Cardiac muscle cell (in vitro differentiated cells and primary cell): ENCODE results near the gene NRP1. TPM values are rescaled to one million over a fixed set of nuclear protein-coding genes. Genes with fewer than 3 reads are reported as not detected.
A peak's percentile ranks its signal among the peaks of the same experiment; 100 is the strongest.

Experiments used
- DNase-seq, 2 donors: peaks; one replicate each; pipeline versions ENCODE4 v3.0.0 to v3.0.0-alpha.2; 2010 to 2017; ENCODE audit warnings: low read depth in 1 of 2, low spot score in 1 of 2
- H3K27ac ChIP-seq: fragments of 200-600 bp; sonication (generic); 2 replicates; pipeline ENCODE4 v1.5.1; 2016
- H3K27me3 ChIP-seq: fragments of 200-600 bp; sonication (generic); 2 replicates; pipeline ENCODE4 v1.6.0; 2016; ENCODE audit warnings: control low read depth
- H3K36me3 ChIP-seq: fragments of 200-600 bp; sonication (generic); 2 replicates; pipeline ENCODE4 v1.5.1; 2016; ENCODE audit warnings: control low read depth
- H3K4me1 ChIP-seq: fragments of 200-600 bp; sonication (generic); 2 replicates; pipeline ENCODE4 v1.8.1; 2017; ENCODE audit warnings: low read depth, mild to moderate bottlenecking, mixed run types
- H3K4me3 ChIP-seq: fragments of 200-600 bp; sonication (generic); 2 replicates; pipeline ENCODE4 v1.5.1; 2016; ENCODE audit warnings: mild to moderate bottlenecking
- H3K9me3 ChIP-seq: fragments of 200-600 bp; sonication (generic); 2 replicates; pipeline ENCODE4 v1.5.1; 2017; ENCODE audit warnings: low read depth, mild to moderate bottlenecking, control low read depth
- CTCF ChIP-seq: IDR thresholded peaks from 2 replicates; pipeline ENCODE4 v1.5.1; 2012; ENCODE audit warnings: low read depth, mild to moderate bottlenecking, low read length
- polyA plus RNA-seq: library from polyadenylated mRNA; unstranded; fragments of >200 nt; fragmentation: Nextera tagmentation; extraction: Ambion mirVana; gene quantifications from 2 replicates; pipeline ENCODE4 v1.2.1, GENCODE V29; 2016
- total RNA-seq: library from RNA; depleted of rRNA; stranded (reverse); fragments of >200 nt; gene quantifications from 2 replicates; pipeline ENCODE4 v1.2.3, GENCODE V29; 2016

NRP1 gene
- total and polyA plus RNA-seq, 2 experiments from 2014 or later: 145 to 327 TPM

- H3K9me3 ChIP-seq: no peaks in the 10 kb centered on the region
- no peak overlapping the region for H3K4me3 ChIP-seq
- TF ChIP-seq CTCF: no peak
- no peaks in the 10 kb centered on the region for H3K4me1 ChIP-seq
- H3K27ac ChIP-seq: no peak overlapping the region
- H3K27me3 ChIP-seq: no peaks in the 10 kb centered on the region
- peaks cover 48% of the 10 kb centered on the region for H3K36me3 ChIP-seq
- DNase-seq: peak in 1 of 2 donors; percentile 65
Measured at GRCh38 chr10:33193701-33194521, 140.6 kb downstream of the NRP1 start.

DNA sequence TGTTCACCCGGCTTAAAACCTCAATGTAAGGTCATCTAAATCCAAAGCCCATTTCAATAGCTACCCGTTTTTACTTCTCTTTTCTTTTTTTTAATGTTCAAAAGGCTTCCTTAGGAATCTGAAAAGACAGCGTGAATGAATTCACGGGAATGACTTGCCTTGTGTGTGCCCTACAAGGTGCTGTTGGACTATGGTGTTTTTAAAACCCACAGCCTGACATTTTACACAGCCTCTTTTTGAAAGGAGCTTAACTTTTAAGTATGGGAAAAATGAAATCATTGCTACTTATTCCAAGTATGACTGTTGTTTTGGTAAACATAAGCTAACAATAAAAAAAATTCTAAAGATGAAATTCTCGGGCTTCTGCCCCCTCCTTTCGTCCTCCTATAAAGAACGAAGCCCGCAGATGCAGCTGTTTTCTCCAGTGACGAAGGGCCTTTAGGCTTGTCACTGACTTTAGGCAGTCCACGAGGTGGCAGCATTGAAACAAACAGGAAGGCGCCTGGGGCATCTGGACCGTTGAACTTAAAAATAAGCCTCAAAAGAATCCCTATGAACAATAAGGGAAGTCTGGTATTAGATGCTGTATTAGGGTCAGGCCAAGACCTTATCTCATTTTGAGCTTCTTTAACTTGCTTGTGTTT is 141.3 kb downstream of the NRP1 start:
- peak; percentile 77 for TF ChIP-seq CTCF
- Histone ChIP-seq H3K27me3 (no peaks in the 10 kb centered on the region), H3K4me3 (no peak overlapping the region), H3K27ac (no peak overlapping the region), H3K9me3 (no peaks in the 10 kb centered on the region), H3K36me3 (peaks cover 41% of the 10 kb centered on the region), H3K4me1 (no peaks in the 10 kb centered on the region)
- peak; percentile 82 to 93 for DNase-seq

DNA sequence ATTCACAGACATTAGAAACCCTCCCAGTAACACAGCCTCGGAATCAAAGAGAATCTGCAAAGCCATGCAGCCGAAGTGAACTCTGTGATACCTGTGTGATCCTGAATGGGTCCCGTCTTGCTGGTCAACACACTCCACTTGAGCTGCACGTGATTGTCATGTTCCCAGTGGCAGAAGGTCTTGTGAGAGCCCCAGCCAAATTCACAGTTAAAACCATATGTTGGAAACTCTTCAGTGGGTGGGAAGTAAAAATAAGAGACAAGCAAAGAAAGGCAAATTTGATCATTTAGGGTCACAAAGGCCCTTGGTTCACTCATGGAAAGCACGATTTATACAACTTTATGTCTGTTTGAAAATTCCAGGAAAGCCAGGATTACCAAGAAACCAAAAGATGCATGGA is 142.3 kb downstream of the NRP1 start:
- no peak for DNase-seq
- Histone ChIP-seq H3K4me3 (no peak overlapping the region), H3K4me1 (no peaks in the 10 kb centered on the region), H3K36me3 (peaks cover 36% of the 10 kb centered on the region), H3K27ac (no peak overlapping the region), H3K9me3 (no peaks in the 10 kb centered on the region), H3K27me3 (no peaks in the 10 kb centered on the region)
- no peak for TF ChIP-seq CTCF

- no peaks in the 10 kb centered on the region for H3K9me3 ChIP-seq
- TF ChIP-seq CTCF: no peak
- no peak overlapping the region for H3K4me3 ChIP-seq
- H3K27me3 ChIP-seq: no peaks in the 10 kb centered on the region
- no peaks in the 10 kb centered on the region for H3K4me1 ChIP-seq
- no peak for DNase-seq
- H3K27ac ChIP-seq: no peak overlapping the region
- H3K36me3 ChIP-seq: peaks cover 30% of the 10 kb centered on the region
Measured at GRCh38 chr10:33190406-33190805, 144.1 kb downstream of the NRP1 start.

DNA sequence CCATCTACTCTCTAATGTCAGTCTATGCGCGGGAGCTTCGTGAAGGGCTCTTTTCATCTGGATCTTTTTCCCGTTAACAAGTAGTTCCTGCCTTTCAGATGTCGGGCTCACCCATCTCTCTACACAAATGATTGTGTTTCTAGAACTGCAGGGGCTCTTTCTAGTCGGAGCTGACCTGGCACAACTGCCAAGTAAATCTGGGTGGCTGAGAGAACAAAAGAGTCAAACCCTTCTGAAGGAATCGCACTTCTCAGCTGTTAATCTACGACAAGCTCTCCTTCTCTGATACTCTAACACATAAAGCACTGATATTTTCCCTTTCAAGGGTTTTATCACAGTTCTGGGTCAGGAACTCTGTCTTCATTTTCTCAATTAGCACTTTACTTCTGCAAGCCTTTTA is 144.7 kb downstream of the NRP1 start:
- Histone ChIP-seq H3K4me1 (no peaks in the 10 kb centered on the region), H3K27me3 (no peaks in the 10 kb centered on the region), H3K9me3 (no peaks in the 10 kb centered on the region), H3K36me3 (peaks cover 32% of the 10 kb centered on the region), H3K4me3 (no peak overlapping the region), H3K27ac (no peak overlapping the region)
- DNase-seq: no peak
- TF ChIP-seq CTCF: no peak
